NCI-H1436 (cell line): ENCODE data around the gene USP54.

ENCODE experiments used
- DNase-seq: peaks from one replicate; lab custom pipeline; 2025; lab: John Stamatoyannopoulos, UW

Gene USP54

DNA sequence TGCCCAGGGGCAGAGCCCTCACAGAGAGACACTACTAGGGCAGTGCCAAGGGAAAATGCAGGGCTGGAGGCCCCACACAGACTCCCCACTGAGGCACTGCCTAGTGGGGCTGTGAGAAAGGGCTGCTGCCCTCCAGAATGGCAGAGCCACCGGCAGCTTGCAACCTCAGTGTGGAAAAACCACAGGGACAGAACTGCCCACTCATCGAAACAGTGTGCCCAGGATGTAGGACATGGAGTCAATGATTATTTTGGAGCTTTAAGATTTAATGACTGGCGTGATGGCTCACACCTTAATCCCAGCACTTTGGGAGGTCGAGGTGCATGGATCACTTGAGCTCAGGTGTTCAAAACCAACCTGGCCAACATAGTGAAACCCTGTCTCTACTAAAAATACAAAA is 130.2 kb downstream of the USP54 start:
- no peak for DNase-seq

DNA sequence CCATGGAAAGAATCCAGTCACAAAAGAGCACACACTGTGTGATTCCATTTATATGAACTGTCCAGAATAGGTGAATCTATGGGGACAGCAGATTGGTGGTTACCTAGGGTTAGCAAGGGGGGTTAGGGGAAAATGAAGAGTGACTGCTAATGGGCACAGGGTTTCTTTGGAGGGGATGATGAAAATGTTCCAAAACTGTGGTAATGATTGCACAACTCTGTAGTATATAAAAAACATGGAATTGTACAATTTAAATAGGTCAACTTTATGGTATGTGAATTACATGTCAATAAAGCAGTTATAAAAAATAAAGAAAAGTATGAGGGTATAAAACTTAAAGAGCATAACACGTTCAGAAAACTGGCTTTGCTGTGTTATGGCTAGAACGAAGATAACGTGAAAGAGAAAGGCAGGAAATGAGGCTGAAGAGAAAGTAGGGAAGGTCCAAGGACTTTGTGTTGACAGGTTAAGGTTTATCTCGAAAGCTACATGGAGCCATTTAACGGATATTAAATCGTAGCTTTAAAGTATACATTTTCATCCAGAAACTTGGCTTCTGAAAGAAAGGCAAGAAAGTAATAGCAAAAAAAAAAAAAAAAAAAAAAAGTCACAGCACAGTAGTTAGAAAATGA is 131.3 kb downstream of the USP54 start:
- no peak for DNase-seq

DNA sequence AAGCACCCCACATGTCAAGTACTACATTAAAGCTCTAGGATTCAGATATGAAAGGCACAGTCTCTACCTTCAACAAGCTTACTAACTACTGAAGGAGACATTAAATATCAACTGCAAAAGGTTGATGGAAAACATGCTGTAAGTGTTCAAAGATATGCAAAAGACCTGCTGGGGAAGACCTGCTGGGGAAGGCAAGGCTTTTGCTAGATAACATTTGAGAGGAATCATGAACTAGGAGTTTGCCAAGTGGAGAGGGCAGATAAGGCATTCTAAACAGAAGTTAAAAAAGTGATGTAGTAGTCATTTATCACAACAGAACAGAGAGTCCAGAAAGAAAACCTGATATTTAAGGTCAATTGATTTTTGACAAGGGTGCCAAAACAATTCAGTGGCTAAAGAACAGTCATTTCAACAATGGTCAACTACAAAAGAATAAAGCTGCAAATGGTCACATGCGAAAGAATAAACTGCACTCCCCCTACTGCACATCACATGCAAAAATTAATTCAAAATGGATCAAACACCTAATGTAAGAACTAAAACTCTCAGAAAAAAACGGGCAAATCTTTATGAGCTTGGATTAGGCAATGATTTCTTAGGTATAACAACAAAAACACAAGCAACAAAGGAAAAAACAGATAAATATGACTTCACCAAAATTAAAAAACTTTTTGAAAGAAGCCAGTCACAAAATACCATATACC is 134.8 kb downstream of the USP54 start:
- DNase-seq = no peak

DNA sequence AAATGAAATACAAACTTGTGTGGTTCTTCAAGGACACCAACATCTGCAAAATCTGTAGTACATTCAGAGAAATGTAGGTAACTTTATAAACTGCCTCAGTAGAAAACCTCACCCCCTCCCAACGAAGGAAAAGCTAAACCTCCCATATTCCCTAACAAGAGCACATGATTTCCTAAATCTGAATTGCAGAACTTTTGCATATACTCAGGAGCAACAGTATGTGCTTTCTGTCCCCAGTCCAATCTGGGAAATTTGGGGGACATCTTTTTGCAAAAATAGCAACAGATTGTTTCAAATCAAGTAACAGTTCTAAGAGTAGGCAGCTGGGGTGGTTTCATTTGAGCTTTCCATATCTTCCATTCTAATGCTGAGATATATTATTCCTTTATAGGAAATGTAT is 142.0 kb downstream of the USP54 start:
- DNase-seq = no peak

- no peak for DNase-seq
Observed at GRCh38 chr10:73448384-73448783, 142.8 kb downstream of the USP54 start.
